Tibial artery (tissue), 4 donors: ENCODE results near the gene DESI2.
A peak's percentile ranks its signal among the peaks of the same experiment; 100 is the strongest.

Experiments used
- DNase-seq, 2 donors: peaks; one replicate each; pipeline ENCODE4 v3.0.0-alpha.2; 2019
- H3K27ac ChIP-seq, 2 donors: fragments of 200-600 bp; sonication (generic) in 1 of 2; 1 replicate in 1 of 2; 2 replicates in 1 of 2; pipeline ENCODE4 v1.5.1; 2018 to 2019; ENCODE audit warnings: mild to moderate bottlenecking in 1 of 2
- H3K27me3 ChIP-seq, 2 donors: fragments of 200-600 bp; sonication (generic) in 1 of 2; one replicate each; pipeline versions ENCODE4 v1.5.1 to v1.6.0; 2016 to 2019
- H3K36me3 ChIP-seq, 3 donors: fragments of 200-600 bp; sonication (generic) in 2 of 3; one replicate each; pipeline ENCODE4 v1.5.1; 2016 to 2019; ENCODE audit warnings: mild to moderate bottlenecking in 2 of 3
- H3K4me1 ChIP-seq, 4 donors: fragments of 200-600 bp; sonication (generic) in 2 of 4; 1 replicate in 3 of 4; 2 replicates in 1 of 4; pipeline ENCODE4 v1.5.1; 2016 to 2019
- H3K4me3 ChIP-seq, 2 donors: fragments of 200-600 bp; sonication (generic) in 1 of 2; 1 replicate in 1 of 2; 2 replicates in 1 of 2; pipeline ENCODE4 v1.5.1; 2018 to 2019; ENCODE audit warnings: mild to moderate bottlenecking in 2 of 2
- H3K9me3 ChIP-seq, 3 donors: fragments of 200-600 bp; sonication (generic) in 1 of 3; one replicate each; pipeline ENCODE4 v1.5.1; 2016 to 2019
- CTCF ChIP-seq, 2 experiments: fragments of 200-600 bp in 1 of 2; fragments of 450-650 bp in 1 of 2; IDR thresholded peaks; one replicate each; pipeline ENCODE4 v1.5.1; 2017 to 2019; ENCODE audit warnings: antibody characterized with exemption in 2 of 2, mild to moderate bottlenecking in 1 of 2, moderate library complexity in 1 of 2
- intact Hi-C: fragments of 100-400 bp; cut with DNase I; formaldehyde crosslinking; loops from one replicate; pipeline ENCODE4 v1.15.0; 2023; ENCODE audit warnings: low total_unique reads

DESI2 gene

DNA sequence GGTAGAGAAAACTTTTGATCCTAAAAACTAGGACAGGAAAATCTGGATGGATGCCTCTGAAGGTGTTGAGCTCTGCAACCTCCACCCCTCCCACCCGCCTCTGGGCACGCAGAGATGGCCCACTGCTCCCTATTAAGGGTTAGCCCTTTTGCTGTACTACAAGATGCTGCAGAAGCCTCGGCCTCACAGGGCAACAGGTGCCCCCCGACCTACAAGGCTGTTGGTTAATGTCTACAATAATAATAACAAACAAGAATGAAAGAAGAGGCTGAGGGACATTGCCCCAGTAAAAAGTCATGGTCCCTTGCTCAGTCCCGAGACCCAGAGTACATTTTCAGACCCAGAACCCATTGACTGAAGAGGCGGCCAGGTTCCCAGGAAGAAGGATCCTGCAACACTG lies 7.5 kb upstream of the DESI2 start:
- H3K27me3 ChIP-seq = no peaks in the 10 kb centered on the region
- no peak overlapping the region for H3K27ac ChIP-seq
- H3K4me3 ChIP-seq = no peak overlapping the region
- TF ChIP-seq CTCF (IDR thresholded peaks at IDR 0.05) = no peak
- H3K36me3 ChIP-seq = no peaks in the 10 kb centered on the region
- DNase-seq = no peak
- intact Hi-C loops = no loop called here
- H3K9me3 ChIP-seq = no peaks in the 10 kb centered on the region
- H3K4me1 ChIP-seq = no peaks in the 10 kb centered on the region

- no peak overlapping the region for H3K27ac ChIP-seq
- no peaks in the 10 kb centered on the region for H3K27me3 ChIP-seq
- TF ChIP-seq CTCF (IDR thresholded peaks at IDR 0.05) = no peak
- no peak for DNase-seq
- H3K9me3 ChIP-seq = no peaks in the 10 kb centered on the region
- H3K4me3 ChIP-seq = no peak overlapping the region
- no peaks in the 10 kb centered on the region for H3K36me3 ChIP-seq
- intact Hi-C loops = no loop called here
- no peaks in the 10 kb centered on the region for H3K4me1 ChIP-seq
Measured at GRCh38 chr1:244645890-244646289, 7.0 kb upstream of the DESI2 start.

DNA sequence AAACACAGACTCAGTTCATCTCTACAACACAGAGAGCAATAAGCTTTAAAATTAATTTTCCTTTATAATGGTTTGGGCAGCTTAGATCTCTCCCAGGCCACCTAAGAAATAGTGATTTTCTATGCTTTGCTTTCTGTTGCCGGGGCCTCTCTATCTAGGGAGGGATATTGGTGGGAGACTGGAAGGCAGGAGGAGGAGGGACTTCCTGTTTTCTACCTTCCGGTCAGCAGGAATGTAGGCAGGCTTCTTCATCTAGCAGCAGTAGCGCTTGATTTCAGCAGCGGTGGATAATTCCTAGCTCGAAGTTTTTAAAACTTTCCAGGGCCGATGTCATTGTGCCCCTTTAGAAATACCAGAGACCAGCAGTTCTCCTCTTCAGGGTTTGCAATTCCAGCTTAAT lies 5.1 kb upstream of the DESI2 start:
- Histone ChIP-seq H3K27ac (no peak overlapping the region), H3K4me1 (peaks cover 0 to 6% (median 0%) of the 10 kb centered on the region in 4 donors), H3K36me3 (no peaks in the 10 kb centered on the region), H3K4me3 (no peak overlapping the region), H3K9me3 (no peaks in the 10 kb centered on the region), H3K27me3 (no peaks in the 10 kb centered on the region)
- no peak for TF ChIP-seq CTCF (IDR thresholded peaks at IDR 0.05)
- intact Hi-C loops = no loop called here
- DNase-seq = no peak

- no peaks in the 10 kb centered on the region for H3K36me3 ChIP-seq
- peaks cover 0 to 32% (median 19%) of the 10 kb centered on the region in 4 donors for H3K4me1 ChIP-seq
- peak overlapping the region; percentile 69 to 89 for H3K27ac ChIP-seq
- intact Hi-C loops = loop anchor here (2.0 to 10.0 kb wide), 3 partner anchors 200 to 319 kb away; partner anchors contain the start of genes ADSS2 and HNRNPU
- DNase-seq = no peak
- H3K9me3 ChIP-seq = no peaks in the 10 kb centered on the region
- TF ChIP-seq CTCF (IDR thresholded peaks at IDR 0.05) = no peak
- H3K4me3 ChIP-seq = peak overlapping the region; percentile 81 to 85
- H3K27me3 ChIP-seq = no peaks in the 10 kb centered on the region
Measured at GRCh38 chr1:244651956-244652622, 837 bp upstream of the DESI2 start.

DNA sequence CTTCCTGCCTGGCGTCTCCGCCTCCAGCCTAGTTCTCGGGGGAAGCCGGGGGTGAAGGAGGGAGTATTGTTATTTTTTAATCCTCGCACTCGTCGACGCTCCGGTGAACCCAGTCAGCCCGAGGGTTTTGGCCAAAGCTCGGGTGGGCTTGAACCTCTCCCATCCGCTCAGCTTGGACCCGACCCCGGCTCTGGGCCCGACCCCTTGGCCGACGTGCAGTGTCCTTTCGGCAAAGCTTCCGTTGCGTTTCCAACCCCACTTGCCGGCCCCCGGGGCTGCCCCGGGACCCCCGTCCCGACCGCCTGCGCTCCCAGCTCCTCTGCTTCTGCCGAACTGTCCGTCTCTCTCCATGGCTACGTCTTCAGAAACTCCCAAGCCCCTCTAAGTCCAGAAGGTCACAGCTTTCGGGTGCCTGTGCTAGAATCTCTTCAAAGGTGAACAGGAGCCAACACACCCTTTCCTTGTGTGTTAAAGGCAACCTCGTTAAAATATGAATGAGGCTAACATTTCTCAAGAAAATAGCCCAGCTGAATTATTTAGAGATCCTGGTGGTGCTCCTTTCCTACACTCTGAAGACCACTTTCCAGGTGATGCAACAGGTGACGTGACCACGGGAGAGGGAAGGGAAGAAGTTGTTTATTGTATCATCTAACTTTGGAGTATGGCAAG lies 647 bp downstream of the DESI2 start:
- Histone ChIP-seq H3K36me3 (no peaks in the 10 kb centered on the region), H3K4me1 (peaks cover 0 to 47% (median 30%) of the 10 kb centered on the region in 4 donors), H3K27me3 (no peaks in the 10 kb centered on the region), H3K9me3 (no peaks in the 10 kb centered on the region), H3K4me3 (peak overlapping the region; percentile 81 to 85), H3K27ac (peak overlapping the region; percentile 89 to 93)
- intact Hi-C loops = loop anchor here (2.0 to 10.0 kb wide), 3 partner anchors 201 to 317 kb away; partner anchors contain the start of genes ADSS2 and HNRNPU
- no peak for TF ChIP-seq CTCF (IDR thresholded peaks at IDR 0.05)
- DNase-seq = peak in 1 of 2 donors; percentile 70
